ENCODE results near the gene LRRN1.

The LRRN1 gene

DNA sequence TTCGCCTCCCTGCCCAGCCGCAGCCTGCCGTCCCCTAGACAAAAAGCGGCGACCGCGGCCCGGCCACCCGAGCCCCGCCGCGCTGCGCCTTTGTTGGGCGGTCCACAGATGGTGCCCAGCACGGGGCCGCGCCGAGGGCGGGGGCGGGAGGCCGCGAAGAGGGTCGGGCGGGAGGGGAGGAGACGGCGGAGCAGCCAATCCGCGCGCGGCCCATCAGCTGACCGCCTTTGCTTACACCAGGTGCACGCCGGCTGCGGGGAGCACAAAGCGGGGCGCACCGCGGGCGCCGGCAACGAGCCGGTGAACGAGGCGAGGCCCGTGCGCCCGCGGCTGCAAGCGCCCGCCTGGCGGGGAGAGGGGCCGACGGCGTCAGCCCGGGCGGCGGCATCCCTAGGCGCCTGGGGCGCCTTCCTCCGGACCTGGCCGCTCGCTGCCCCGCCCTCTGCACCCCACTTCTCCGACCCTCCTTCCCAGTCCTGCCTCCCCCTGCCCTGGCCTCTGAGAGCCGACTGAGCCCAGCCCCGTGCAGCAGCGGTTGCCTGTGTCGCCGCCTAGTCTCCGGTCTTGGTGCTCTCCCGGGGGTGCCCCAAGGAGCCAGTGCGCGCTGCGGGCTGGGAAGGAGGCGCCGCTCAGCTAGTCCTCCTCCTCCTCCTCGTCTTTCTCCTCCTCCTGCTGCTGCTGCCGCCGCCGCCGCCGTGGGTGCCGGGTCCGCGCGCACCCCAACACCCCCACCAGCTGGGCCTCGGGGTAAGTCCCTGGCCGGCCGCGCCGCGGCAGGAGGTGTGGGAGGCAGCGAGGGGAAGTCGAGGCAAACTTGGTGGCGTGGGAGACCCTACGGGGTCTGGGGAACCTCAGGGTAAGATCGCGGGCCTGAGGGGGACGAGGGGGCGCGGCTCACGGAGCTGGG is at the start of gene LRRN1:
TSS of gene LRRN1 (plus strand) at position 259 of the 907 bp plus-strand sequence. CDS start 45,211 bp downstream, outside the sequence.
- Mint-ChIP-seq H3K27me3 (peaks cover 44% of the 10 kb centered on the region), H3K9me3 (no peaks in the 10 kb centered on the region), H3K27ac (peak within 1 kb of the TSS; percentile 79), H3K4me3 (peak within 1 kb of the TSS; percentile 80), H3K4me1 (ENCODE audit: low read depth) (peaks cover 26% of the 10 kb centered on the region), H3K36me3 (ENCODE audit: low read depth) (no peaks in the 10 kb centered on the region)
- DNase-seq: peak; percentile 72

DNA sequence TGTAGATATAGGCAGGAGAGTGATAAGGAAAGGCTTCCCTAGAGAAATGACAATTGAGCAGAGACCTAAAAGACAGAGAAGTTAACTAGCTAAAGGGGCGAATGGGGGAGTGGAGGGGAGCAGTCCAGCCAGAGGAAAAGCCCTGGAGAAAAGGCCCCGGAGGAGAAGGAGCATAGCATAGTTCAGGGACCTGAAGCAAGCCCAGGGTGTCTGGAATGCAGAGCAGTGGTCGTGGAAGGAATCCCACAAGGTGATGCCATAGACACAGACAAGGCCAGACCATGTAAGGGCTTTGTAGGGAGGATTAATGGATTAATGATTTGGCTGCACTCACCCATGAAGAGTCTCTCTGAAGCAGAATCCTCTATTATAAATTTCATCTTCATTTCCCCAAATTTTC is 45.8 kb upstream of the LRRN1 start:
- DNase-seq: no peak
- Mint-ChIP-seq H3K4me3 (no peak overlapping the region), H3K36me3 (ENCODE audit: low read depth) (no peaks in the 10 kb centered on the region), H3K27ac (no peak overlapping the region), H3K27me3 (no peaks in the 10 kb centered on the region), H3K9me3 (no peaks in the 10 kb centered on the region), H3K4me1 (ENCODE audit: low read depth) (no peaks in the 10 kb centered on the region)

DNA sequence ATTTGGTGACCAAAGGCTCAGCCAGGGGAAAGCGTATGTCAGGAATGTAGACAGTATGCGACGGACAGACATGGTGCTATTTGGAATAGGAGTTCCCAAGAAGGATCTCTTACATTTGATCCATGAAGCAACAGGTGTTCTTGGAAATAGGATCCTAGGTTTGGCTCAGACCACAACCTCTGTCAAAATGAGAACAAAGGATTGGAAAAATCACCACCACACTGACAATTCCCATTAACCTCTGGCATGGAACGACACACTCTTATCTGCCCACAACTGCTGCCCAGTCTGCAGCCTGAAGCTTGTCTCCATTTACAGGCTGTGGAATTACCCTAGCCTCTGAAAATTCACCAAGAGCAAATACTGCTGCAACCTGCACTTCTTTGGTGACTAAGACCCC is 33.6 kb upstream of the LRRN1 start:
- H3K36me3 Mint-ChIP-seq (ENCODE audit: low read depth): no peaks in the 10 kb centered on the region
- no peaks in the 10 kb centered on the region for H3K4me1 Mint-ChIP-seq (ENCODE audit: low read depth)
- H3K27ac Mint-ChIP-seq: no peak overlapping the region
- H3K9me3 Mint-ChIP-seq: no peaks in the 10 kb centered on the region
- no peaks in the 10 kb centered on the region for H3K27me3 Mint-ChIP-seq
- DNase-seq: no peak
- H3K4me3 Mint-ChIP-seq: no peak overlapping the region

DNA sequence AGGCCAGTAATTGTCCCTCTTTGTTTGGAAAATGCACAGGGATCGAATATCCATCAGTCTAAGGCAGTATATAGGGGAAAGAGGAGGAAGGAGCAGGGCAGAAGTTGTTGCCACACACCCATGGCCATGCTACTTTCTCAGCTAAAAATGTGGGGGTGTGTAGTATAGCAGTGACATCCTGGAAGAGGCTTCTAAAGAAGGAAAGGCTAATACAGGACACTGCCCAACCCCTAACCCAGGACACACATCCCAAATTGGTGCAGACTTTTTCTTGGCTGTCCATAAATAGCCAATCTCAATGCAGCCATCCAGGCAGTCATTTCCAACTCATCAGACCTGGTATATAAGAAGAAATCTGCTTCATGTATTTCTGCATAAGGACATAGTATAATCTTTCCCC is 33.1 kb upstream of the LRRN1 start:
- no peaks in the 10 kb centered on the region for H3K36me3 Mint-ChIP-seq (ENCODE audit: low read depth)
- no peak overlapping the region for H3K4me3 Mint-ChIP-seq
- H3K27me3 Mint-ChIP-seq: no peaks in the 10 kb centered on the region

DNA sequence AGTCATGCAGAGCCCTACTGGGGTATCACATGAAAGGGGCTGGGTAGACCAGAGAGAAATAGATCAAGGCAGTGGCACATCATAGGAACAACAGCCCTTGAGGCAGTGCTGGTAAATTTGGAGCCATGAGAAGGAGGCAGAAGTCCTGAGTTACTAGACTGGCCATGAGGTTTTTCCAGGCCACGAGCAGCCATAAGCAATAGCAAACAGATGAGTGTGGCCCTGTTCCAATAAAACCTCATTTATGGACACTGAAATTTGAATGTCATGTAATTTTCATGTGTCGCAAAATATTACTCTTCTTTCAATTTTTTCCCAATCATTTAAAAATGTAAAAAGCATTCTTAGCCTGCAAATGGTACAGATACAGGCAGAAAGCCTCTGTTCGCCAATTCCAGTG is 28.1 kb upstream of the LRRN1 start:
- DNase-seq: no peak
- Mint-ChIP-seq H3K4me3 (no peak overlapping the region), H3K27me3 (no peaks in the 10 kb centered on the region), H3K36me3 (ENCODE audit: low read depth) (no peaks in the 10 kb centered on the region), H3K9me3 (peaks cover 5% of the 10 kb centered on the region), H3K27ac (no peak overlapping the region), H3K4me1 (ENCODE audit: low read depth) (no peaks in the 10 kb centered on the region)

More for the DNA sequence above, 33.1 kb upstream of the LRRN1 start:
- no peak for DNase-seq
- no peaks in the 10 kb centered on the region for H3K9me3 Mint-ChIP-seq
- H3K4me1 Mint-ChIP-seq (ENCODE audit: low read depth): no peaks in the 10 kb centered on the region
- H3K27ac Mint-ChIP-seq: no peak overlapping the region

DNA sequence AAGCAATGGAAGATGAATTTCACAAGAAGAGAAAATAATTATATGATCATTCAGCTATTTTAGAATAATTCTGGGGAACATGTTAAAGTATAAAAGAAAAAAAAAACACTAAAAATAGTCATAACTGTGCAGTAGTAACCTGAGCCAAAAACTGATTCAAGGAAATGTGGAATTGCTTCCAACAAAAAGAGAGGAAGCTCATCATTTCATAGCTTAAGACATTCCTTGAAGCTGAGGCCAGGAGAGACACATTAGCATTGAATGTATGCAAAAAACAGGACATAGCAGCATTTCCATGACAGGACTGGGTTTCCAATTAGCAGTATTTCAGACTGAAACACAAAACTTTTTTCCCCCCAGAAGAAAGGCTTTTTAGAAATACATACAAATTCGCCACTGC is 27.7 kb upstream of the LRRN1 start:
- Mint-ChIP-seq H3K27ac (no peak overlapping the region), H3K4me3 (no peak overlapping the region), H3K36me3 (ENCODE audit: low read depth) (no peaks in the 10 kb centered on the region), H3K9me3 (peaks cover 5% of the 10 kb centered on the region), H3K4me1 (ENCODE audit: low read depth) (no peaks in the 10 kb centered on the region), H3K27me3 (no peaks in the 10 kb centered on the region)
- no peak for DNase-seq

DNA sequence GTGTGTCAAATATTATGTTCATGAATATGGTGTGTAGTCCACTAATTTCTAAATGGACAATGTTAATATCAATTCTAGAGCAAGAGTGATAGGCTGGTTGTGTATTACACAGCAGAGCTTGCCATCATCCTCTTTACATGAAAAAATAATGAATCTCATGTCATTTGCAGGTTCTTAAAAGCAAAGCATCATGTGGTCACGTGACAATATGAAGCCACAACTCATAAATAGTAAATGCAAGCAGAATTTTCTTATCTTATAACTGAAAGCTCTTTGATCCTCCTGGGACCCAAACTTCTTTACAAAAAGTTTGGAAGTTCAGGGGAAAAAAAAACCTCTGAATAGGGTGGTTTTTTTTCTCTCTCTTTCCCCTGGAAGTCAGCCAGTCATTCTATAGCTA is 26.9 kb upstream of the LRRN1 start:
- H3K9me3 Mint-ChIP-seq: peaks cover 5% of the 10 kb centered on the region
- H3K4me1 Mint-ChIP-seq (ENCODE audit: low read depth): no peaks in the 10 kb centered on the region
- no peak overlapping the region for H3K27ac Mint-ChIP-seq
- no peaks in the 10 kb centered on the region for H3K36me3 Mint-ChIP-seq (ENCODE audit: low read depth)
- no peak overlapping the region for H3K4me3 Mint-ChIP-seq
- H3K27me3 Mint-ChIP-seq: no peaks in the 10 kb centered on the region
- DNase-seq: no peak

DNA sequence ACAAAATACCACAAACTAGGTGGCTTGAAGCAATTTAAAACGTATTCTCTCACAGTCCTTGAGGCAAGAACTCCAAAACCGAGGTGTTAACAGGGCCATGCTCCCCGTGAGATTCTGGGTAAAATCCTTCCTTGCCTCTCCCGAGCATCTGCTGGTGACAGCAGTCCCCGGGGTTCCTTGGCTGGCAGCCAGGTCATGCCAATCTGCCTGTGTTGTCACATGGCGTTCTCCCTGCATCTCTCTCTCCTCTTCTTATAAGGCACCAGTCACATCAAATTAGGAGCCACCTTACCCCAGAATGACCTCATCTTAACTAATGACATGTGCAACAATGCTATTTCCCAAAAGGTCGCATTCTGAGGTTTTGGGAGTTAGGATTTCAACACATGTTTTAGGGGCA is 26.3 kb upstream of the LRRN1 start:
- Mint-ChIP-seq H3K27ac (no peak overlapping the region), H3K4me3 (no peak overlapping the region), H3K36me3 (ENCODE audit: low read depth) (no peaks in the 10 kb centered on the region), H3K27me3 (no peaks in the 10 kb centered on the region), H3K9me3 (peaks cover 5% of the 10 kb centered on the region), H3K4me1 (ENCODE audit: low read depth) (no peaks in the 10 kb centered on the region)
- DNase-seq: no peak

DNA sequence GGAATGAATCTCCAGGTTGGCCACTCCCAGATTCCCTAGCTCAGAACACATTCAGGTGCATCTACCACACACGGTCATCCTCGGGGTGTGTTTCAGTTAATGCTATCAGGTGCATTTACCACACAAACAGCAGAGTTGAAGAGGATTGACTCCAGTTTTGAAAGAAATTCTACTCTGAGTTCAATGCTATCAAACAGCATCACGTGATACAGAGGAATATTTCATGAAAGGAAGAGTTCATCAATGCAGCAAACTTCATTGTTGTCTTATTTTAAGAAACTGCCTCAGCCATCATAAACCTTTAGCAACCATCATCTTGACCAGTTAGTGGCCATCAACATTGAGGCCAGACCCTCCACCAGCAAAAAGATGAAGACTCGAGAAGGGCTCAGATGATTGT is 22.6 kb upstream of the LRRN1 start:
- Mint-ChIP-seq H3K4me3 (no peak overlapping the region), H3K4me1 (ENCODE audit: low read depth) (peaks cover 6% of the 10 kb centered on the region)
- no peak for DNase-seq

DNA sequence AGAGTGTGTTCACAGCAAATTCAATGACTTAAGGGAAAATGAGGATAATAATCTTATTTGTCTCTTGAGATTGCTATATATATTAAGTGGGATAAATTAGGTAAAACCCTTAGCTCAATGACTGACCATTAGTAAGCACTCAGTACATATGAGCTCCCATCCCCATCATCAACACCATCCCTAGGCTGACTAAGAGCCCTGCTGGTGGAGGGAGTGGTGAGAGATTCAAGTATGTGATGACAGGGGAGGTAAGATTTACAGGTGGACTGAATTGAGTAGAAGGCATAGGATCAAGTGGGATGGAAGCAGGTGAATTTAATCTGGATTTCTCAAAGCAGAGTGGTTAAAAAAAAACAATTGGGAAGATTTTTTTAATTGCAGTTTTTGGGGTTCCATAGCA is 21.0 kb upstream of the LRRN1 start:
- H3K36me3 Mint-ChIP-seq (ENCODE audit: low read depth): no peaks in the 10 kb centered on the region
- H3K9me3 Mint-ChIP-seq: peaks cover 5% of the 10 kb centered on the region
- DNase-seq: no peak
- H3K27ac Mint-ChIP-seq: no peak overlapping the region
- no peak overlapping the region for H3K4me3 Mint-ChIP-seq
- H3K4me1 Mint-ChIP-seq (ENCODE audit: low read depth): peaks cover 6% of the 10 kb centered on the region
- H3K27me3 Mint-ChIP-seq: no peaks in the 10 kb centered on the region

More for the DNA sequence above, 22.6 kb upstream of the LRRN1 start:
- no peaks in the 10 kb centered on the region for H3K36me3 Mint-ChIP-seq (ENCODE audit: low read depth)
- H3K9me3 Mint-ChIP-seq: peaks cover 5% of the 10 kb centered on the region
- no peak overlapping the region for H3K27ac Mint-ChIP-seq
- no peaks in the 10 kb centered on the region for H3K27me3 Mint-ChIP-seq

DNA sequence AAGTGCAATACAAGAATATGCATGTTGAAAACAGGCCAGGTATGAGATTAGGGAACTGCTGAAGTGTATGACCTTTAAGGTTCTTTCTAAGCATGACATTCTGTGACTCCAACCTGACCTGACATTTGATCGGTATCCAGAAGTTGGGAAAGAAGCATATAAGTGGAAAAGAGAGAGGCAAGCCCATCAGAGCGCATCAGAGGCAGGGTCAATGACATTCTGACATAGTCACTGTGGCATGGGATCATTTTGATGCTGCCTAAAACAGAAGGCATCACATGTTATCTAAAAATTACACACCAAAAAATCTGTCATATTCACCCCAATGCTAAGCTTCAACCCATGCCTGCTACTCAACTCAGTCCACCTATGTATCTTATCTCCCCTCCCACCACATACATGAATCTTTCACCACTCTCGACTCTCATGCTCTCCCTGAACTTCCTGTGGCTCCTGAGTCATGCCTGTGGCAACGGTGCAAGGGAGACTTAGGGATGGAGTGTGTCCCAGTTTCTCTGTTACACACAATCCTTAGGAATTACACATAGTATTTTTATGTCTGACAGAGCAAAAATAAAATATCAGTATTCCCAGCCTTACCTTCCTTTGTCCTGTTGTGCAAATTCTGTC is 20.5 kb upstream of the LRRN1 start:
- H3K9me3 Mint-ChIP-seq: peaks cover 5% of the 10 kb centered on the region
- no peaks in the 10 kb centered on the region for H3K36me3 Mint-ChIP-seq (ENCODE audit: low read depth)
- no peak overlapping the region for H3K4me3 Mint-ChIP-seq
- no peak overlapping the region for H3K27ac Mint-ChIP-seq
- no peaks in the 10 kb centered on the region for H3K27me3 Mint-ChIP-seq
- peaks cover 6% of the 10 kb centered on the region for H3K4me1 Mint-ChIP-seq (ENCODE audit: low read depth)
- no peak for DNase-seq

DNA sequence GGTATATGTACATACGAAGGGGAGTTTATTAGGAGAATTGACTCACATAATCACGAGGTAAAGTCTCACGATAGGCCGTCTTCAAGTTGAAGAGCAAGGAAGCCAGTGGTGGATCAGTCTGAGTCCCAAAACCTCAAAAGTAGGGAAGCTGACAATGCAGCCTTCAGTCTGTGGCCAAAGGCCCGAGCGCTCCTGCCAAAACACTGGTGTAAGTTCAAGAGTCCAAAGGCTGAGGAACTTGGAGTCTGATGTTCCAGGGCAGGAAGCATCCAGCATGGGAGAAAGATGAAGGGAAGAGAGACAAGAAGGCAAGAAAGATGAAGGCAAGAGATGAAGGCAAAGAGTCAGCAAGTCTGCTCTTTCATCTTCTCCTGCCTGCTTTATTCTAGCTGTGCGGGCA is 16.8 kb upstream of the LRRN1 start:
- no peak for DNase-seq
- Mint-ChIP-seq H3K4me1 (ENCODE audit: low read depth) (peaks cover 6% of the 10 kb centered on the region), H3K4me3 (no peak overlapping the region), H3K36me3 (ENCODE audit: low read depth) (no peaks in the 10 kb centered on the region), H3K9me3 (no peaks in the 10 kb centered on the region), H3K27me3 (no peaks in the 10 kb centered on the region), H3K27ac (no peak overlapping the region)

DNA sequence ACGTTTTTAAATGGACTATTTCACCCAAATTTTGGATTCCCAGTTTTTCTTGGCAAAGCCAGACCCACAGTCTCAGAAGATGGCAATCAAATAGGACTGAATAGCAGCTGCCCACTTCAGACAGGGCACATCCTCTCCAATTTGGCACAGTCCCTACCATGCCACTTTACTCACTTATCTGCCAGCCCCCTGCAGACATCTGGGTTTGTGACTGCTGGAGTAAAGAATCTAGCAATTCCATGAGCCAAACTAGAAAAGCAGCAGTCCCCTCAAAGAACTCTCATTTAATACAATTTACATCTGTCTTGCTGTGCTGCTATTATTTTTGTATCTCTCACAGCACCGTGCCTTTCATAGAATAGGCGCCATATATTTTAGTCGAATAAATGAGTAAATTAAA is 16.0 kb upstream of the LRRN1 start:
- Mint-ChIP-seq H3K27ac (no peak overlapping the region), H3K4me3 (no peak overlapping the region), H3K9me3 (no peaks in the 10 kb centered on the region), H3K36me3 (ENCODE audit: low read depth) (no peaks in the 10 kb centered on the region), H3K27me3 (no peaks in the 10 kb centered on the region), H3K4me1 (ENCODE audit: low read depth) (peaks cover 6% of the 10 kb centered on the region)
- DNase-seq: no peak

DNA sequence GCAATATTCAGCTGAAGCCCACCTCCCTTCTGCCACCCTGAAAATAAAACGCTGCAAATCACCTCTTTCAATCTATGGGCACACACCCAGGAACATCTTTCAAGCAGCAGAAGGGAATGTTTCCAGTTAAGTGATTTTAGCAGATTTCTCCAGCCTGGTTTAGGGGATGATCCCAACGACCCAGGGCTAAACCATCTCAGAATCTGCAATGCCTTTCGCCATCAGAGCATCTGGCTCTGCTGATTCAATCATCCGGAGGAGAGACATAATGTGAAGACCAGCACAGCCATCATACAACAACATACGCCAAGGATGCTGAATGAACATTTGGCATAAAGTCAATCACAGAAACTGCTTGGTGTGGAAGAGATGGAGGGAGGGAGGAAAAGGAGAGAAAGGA is 15.5 kb upstream of the LRRN1 start:
- Mint-ChIP-seq H3K9me3 (no peaks in the 10 kb centered on the region), H3K27ac (no peak overlapping the region), H3K27me3 (no peaks in the 10 kb centered on the region), H3K36me3 (ENCODE audit: low read depth) (no peaks in the 10 kb centered on the region), H3K4me1 (ENCODE audit: low read depth) (peaks cover 6% of the 10 kb centered on the region), H3K4me3 (no peak overlapping the region)
- DNase-seq: no peak

DNA sequence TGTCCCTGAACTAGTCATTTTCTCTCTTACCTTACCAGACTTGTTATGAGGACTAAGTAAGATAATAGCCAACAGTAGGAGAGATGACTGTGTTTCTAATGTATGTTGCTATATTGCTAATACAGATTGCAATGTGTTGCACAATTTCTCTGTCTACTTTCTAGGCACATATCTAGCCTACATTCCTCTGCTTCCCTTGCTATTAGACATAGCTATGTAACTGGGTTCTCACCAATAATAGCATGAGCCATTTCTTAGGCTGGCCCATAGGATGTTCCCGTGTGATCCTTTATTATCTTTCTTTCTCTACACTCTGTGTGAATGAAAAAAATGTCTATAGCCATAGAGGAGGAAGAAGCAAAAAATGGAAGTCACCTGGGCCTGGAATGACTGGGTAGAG is 6.8 kb upstream of the LRRN1 start:
- peaks cover 7% of the 10 kb centered on the region for H3K4me1 Mint-ChIP-seq (ENCODE audit: low read depth)
- no peak overlapping the region for H3K4me3 Mint-ChIP-seq
- peaks cover 2% of the 10 kb centered on the region for H3K9me3 Mint-ChIP-seq
- no peaks in the 10 kb centered on the region for H3K36me3 Mint-ChIP-seq (ENCODE audit: low read depth)
- H3K27ac Mint-ChIP-seq: no peak overlapping the region
- peaks cover 6% of the 10 kb centered on the region for H3K27me3 Mint-ChIP-seq
- no peak for DNase-seq

All from activated T-cell treated with anti-CD3 and anti-CD28 coated beads, Interleukin-2, amount 50 U/mL, for 24 hours (primary cell).